T follicular helper cell (primary cell): ENCODE measurements around the gene DOCK6.

ENCODE experiments used
- DNase-seq: peaks from one replicate; pipeline ENCODE4 v3.0.0-alpha.2; 2020; ENCODE audit warnings: low read depth

Gene DOCK6

DNA sequence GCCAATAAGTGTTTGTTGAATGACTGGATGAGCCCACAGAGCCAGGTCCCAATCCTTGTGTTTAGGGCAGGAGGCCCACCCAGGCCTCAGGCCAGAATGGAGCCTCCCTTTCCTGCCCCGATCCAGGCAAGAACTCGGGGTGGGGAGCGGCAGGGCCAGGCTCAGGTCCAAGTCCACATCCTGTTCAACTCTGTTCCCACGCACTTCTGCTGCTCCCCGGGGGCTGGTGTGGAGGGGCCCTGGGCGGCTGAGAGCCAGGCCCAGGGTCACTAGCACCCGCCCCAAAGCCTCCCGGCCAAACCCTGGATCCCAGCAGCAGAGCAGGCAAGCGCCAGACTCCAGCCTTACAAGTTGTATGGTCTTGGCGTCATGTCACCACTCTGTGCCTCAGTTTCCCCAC lies 14.9 kb downstream of the DOCK6 start:
- no peak for DNase-seq

- no peak for DNase-seq
These were observed 15.4 kb downstream of the DOCK6 start for GRCh38 chr19:11246941-11247340.

DNA sequence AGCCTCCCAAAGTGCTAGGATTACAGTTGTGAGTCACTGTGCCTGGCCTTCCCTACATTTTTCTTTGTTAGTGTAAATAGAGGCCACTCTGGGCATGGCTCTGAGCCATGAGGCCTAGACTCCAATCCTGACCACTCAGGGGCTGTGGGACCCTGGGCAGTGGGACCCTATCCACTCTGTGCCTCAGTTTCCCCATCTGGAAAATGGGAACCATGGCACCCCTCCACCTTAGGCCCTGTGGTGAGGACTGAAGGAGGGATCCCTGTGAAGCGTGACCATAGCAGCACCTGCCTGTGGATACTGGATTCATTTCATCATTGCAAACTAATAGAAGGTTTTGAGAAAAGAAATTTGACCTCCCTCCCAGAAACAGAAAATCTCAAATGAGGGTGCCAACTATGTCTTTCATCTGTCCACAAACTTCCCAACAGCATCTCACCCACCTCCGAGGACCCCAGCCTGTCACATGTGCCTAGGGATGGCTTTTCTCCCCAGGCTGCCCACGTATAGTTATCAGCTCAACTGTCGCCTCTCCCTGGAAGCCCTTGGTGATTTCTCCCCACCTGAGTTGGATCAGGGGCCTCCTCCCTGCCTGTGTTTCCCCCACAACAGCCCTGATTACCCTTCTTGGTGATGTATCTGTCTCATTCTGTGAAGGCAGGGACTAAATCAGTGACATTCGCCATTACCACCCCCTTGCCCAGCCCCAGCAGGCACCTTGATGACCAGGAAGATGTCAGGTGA lies 17.3 kb downstream of the DOCK6 start:
- no peak for DNase-seq

- no peak for DNase-seq
These were observed 18.5 kb downstream of the DOCK6 start for GRCh38 chr19:11243798-11244169.

DNA sequence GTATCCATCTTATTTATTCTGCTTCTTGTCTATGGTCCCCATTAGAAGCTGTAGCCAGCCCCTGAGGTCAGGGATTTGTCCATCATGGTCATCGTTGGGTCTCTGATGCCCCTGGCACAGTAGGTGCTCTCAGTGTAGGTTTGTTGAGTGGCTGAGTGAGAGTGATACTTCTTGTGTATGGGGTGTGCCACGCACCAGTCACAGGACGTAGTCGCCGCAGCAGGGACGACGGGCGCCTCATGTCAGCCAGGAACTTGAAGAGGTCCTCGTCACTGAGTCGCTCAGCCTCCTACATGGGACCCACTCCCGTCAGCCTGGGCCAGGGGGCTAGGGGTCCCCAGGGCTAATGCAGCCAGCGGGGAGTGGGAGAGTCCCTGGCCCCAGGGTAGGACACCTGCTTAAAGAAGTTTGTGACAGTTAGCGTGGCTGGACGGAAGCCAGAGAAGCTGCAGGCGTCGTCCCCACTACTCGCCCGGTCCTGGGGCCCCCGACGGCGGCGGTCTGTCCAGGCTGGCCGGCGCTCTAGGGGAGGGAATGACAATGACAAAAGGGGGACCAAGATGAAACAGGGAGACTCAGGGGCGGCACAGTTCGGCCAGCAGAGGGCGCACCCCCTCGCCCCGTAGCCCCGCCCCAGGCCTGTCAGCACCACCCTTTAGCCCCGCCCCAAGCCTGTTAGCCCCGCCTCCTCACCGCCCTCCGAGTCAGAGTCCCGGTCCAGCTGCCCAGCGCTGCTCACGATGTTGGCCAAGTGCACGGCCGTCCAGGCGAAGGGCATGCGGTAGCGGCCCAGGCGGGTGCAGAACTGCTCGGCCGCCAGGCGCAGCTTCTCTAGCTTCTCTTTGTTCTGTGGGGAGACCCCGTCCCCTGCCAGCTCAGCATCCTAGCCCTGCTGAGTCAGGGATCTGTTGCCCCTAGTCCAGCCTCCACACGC lies 19.2 kb downstream of the DOCK6 start:
- peak; percentile 75 for DNase-seq

GRCh38 chr19:11242025-11242424 lies 20.3 kb downstream of the DOCK6 start:
- DNase-seq, result no peak

- no peak for DNase-seq
These were observed 22.3 kb downstream of the DOCK6 start for GRCh38 chr19:11240008-11240444.

DNA sequence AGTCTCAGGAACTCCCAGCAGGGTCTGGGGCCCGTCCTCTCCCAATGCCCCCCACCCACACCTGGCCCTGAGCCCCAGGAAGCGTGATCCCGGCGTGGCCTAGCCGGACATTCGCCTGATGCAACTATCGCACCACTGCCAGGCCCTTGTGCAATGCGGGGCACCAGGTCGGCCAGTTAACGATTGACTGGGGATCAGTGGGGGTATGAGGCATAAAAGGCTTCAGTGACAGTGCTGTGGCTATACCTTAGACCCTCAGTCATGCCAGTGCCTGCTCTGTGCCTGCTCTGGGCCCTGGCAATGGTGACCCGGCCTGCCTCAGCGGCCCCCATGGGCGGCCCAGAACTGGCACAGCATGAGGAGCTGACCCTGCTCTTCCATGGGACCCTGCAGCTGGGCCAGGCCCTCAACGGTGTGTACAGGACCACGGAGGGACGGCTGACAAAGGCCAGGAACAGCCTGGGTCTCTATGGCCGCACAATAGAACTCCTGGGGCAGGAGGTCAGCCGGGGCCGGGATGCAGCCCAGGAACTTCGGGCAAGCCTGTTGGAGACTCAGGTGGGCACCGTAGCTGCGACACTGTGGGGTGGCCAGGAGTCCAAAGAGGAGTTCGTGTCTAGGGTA lies 22.8 kb downstream of the DOCK6 start, which contains the start of gene ANGPTL8:
TSS of gene ANGPTL8 (plus strand) at position 243 of the 624 bp plus-strand sequence. CDS start at position 262, 19 bp downstream.
- no peak for DNase-seq

DNA sequence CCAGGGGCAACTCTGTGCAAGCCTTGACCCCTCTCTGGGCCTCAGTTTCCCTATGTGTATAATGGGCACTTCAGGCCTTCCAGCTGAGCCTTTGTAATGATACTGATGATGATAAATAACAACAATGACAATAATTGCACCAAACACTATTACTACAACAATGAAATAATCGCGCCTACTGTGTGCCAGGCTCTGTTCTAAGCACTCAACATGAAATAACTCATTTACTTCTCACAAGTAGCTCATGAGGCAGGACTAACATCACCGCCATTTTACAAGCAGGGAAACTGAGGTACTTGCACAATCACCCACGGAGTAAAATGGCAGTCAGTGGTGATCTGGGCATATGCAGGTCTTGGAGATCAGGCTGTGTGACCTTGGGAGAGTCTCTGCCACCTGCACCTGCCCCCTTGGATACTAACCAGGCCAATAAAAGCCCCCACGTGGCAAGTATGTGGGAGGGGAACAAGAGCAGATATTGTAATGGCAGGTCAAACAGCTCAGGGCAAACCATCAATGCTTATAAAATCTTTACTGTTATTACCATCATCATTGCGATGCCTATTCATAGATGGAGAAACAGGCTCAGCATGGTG lies 23.4 kb downstream of the DOCK6 start:
- no peak for DNase-seq

DNA sequence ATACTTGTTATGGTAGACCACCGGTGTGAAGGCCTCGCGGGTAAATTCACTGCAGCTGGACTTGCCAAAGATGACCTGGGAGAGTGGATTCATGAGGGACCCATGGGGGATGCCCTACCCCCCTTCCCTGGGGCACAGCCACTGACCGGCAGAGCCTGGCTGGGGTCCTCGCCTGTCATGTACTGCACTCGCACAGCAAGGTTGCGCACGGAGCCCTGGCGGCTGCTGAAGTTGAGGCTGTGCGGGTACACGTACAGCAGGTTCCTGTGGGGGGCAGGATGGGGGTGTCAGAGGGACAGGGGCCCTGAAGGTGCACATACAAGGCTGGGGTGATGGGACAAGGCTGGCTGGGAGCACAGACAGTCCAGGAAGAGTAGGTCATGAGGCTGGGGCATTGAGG lies 24.3 kb downstream of the DOCK6 start:
- no peak for DNase-seq

DNA sequence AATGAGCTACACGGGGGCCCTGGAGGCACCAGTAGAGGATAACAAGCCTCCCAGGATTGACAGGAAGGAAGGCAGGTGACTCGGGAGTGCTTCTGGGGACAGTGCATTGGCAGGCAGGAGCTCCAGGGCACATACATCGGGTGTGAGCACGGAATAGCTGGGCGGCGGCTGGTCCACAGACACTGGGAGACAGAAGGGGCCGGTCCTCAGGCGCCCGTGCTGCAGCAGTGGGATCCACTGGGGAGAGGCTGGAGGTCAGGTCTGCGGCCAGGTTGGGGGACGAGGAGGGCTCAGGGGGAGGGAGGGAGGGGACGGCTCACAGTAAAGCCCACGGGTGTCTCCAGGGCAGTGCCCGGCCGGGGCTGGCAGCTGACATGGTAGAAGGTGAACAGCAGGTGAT lies 25.0 kb downstream of the DOCK6 start:
- DNase-seq, result no peak

- no peak for DNase-seq
These were observed 25.7 kb downstream of the DOCK6 start for GRCh38 chr19:11236324-11237301.

DNA sequence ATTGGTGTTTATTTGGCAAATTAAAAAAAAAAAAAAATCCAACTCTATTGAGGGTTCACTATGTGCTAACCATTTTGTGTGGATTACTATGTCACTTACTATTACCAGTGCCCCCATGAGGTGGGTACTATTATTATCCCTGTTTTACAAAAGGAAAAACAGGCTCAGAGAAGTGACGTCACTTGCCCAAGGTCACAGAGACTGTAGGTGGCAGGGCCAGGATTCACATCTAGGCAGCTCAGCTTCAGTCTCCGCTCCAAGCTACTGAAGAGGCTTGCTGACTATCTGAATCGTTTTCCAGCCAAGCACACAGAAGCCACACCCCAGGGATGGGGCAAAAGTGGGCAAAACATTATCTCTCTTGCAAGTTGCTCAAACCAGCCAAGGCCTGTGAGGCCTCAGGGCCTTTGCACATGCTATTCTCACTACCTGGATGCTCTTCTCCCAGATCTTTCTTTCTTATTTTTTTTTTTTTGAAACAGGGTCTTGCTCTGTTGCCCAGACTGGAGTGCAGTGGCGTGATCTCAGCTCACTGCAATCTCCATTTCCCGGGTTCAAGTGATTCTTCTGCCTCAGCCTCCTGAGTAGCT lies 27.7 kb downstream of the DOCK6 start:
- DNase-seq, result no peak

DNA sequence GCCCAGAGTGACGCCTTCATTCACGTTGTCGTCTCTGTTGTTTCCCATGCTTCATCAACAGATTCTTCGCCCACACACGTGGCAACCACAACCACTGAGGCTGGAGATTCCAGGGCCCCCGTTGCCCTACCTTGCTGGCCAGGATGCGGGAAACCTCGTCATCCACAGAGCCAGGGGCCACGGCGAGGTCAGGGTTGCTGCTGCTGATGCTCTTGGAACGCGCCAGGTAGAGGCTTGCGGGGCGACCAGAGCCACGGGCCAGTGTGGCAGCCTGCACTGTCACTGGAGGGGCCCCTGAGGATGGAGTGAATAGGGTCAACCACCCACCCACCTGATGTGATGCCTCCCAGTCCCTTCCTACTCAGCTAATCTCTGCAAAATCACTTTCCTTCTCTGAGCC lies 29.3 kb downstream of the DOCK6 start:
- no peak for DNase-seq

GRCh38 chr19:11232555-11232954 lies 29.8 kb downstream of the DOCK6 start:
- no peak for DNase-seq

DNA sequence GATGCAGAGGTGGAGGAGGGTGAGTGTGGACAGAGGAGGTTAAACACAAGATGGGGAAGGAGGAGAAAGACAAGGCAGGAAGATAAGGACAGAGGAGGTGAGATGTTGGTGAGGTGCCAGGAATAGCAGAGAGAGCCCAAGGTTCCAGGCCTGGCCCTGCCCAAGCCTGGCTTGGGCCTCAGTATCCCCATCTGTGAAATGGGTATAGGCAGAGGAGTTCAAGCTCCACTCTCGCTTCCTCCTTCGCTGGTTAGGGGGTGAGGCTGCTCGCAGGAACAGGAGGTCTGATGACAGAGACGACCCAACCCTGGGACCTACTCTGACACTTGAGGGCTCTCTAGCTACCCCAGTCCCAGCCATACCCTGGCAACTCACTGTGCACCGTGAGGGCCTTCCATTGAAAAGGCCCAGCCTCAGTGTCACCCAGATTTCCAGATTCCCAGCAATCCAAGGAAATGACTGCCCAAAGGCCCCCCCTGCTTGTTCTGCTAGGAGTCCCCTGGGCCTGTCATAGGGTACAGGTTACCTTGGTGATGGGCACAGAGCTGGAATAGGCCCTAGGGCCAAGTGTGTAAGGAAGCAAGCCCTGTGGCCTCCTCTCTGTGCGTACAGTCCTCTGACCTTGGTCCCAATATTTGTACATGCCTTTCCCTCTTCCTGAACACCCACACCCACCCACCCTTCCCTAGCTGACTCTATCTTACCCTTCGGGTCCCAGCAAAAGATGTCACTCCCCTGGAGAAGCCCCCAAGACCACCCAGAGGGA lies 31.5 kb downstream of the DOCK6 start:
- DNase-seq, result no peak

GRCh38 chr19:11227195-11227886 lies 35.0 kb downstream of the DOCK6 start:
- no peak for DNase-seq

DNA sequence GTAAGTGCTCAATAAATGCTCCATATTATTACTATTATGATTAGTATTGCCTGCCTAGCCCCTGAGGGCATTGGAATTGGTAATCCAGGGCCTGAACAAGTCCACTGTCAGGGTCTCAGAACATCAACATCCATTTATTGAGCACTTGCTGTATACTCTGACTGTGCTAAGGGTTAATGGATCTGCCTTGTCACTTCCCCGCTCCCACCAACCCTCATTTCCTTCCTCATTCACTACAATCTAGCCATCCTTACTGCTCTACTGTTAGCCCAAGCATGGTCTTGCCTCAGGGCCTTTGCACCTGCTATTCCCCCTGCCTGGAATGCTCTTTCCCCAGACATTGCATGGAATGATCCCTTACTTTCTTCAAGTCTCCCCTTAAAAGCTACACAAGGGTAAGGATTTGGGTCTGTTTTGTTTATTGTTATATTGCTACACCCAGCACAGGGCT lies 35.6 kb downstream of the DOCK6 start:
- no peak for DNase-seq

DNA sequence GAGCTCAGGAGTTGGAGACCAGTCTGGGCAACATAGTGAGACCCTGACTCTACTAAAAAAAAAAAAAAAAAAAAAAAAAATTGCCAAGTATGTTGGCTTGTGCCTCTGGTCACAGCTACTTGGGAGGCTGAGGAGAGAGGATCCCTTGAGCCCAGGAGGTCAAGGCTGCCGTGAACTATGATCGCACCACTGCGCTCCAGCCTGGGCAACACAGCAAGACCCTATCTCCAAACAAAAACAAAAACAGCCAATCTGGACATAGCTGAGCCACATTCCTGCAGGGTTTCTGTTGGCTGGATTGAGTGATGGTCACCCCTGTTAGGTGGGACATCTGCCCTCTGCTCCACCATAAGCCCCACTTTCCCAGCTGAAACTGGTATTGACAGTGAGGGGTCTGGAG lies 36.5 kb downstream of the DOCK6 start:
- no peak for DNase-seq
